ENCODE data around the gene MTMR6.
A peak's percentile ranks its signal among the peaks of the same experiment; 100 is the strongest.

The MTMR6 gene

GRCh38 chr13:25295228-25295627 lies 7.9 kb upstream of the MTMR6 start:
- no peak for DNase-seq
- H3K4me1 Mint-ChIP-seq: peaks cover 7% of the 10 kb centered on the region
- CTCF ChIA-PET: no interaction called here
- H3K4me3 Mint-ChIP-seq: no peak overlapping the region
- H3K27me3 Mint-ChIP-seq: peaks cover 36% of the 10 kb centered on the region
- no peaks in the 10 kb centered on the region for H3K36me3 Mint-ChIP-seq
- no peaks in the 10 kb centered on the region for H3K9me3 Mint-ChIP-seq
- H3K27ac Mint-ChIP-seq: no peak overlapping the region

- peaks cover 37% of the 10 kb centered on the region for H3K27me3 Mint-ChIP-seq
These were observed 5.0 kb upstream of the MTMR6 start for GRCh38 chr13:25292301-25292700.

DNA sequence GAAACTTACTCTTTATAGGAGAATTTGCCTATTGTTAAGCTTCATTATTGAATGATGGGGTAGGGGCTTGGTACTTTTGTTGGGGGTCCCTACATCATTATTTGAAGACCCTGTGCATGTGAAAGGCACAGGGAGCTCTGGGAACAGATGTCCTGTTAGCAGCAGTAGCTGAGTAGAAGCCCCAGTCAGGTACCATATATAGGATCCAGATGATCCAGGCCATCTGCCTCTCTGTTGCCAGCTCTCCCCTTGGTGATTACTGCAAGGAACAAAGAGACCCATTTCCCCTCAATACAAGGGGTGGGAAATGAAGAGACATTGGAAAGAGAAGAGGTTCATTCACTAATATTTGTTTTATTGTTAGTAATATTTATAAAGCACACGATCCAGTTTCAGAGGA lies 4.4 kb upstream of the MTMR6 start:
- no peaks in the 10 kb centered on the region for H3K9me3 Mint-ChIP-seq
- no peak for DNase-seq
- peaks cover 12% of the 10 kb centered on the region for H3K4me1 Mint-ChIP-seq
- peaks cover 1% of the 10 kb centered on the region for H3K36me3 Mint-ChIP-seq
- no peak overlapping the region for H3K27ac Mint-ChIP-seq
- peaks cover 35% of the 10 kb centered on the region for H3K27me3 Mint-ChIP-seq
- CTCF ChIA-PET: no interaction called here
- H3K4me3 Mint-ChIP-seq: no peak overlapping the region

More at GRCh38 chr13:25292301-25292700, 5.0 kb upstream of the MTMR6 start:
- no peak overlapping the region for H3K27ac Mint-ChIP-seq
- CTCF ChIA-PET: no interaction called here
- peaks cover 12% of the 10 kb centered on the region for H3K4me1 Mint-ChIP-seq
- H3K4me3 Mint-ChIP-seq: no peak overlapping the region
- DNase-seq: peak; percentile 27
- H3K36me3 Mint-ChIP-seq: no peaks in the 10 kb centered on the region
- H3K9me3 Mint-ChIP-seq: no peaks in the 10 kb centered on the region

DNA sequence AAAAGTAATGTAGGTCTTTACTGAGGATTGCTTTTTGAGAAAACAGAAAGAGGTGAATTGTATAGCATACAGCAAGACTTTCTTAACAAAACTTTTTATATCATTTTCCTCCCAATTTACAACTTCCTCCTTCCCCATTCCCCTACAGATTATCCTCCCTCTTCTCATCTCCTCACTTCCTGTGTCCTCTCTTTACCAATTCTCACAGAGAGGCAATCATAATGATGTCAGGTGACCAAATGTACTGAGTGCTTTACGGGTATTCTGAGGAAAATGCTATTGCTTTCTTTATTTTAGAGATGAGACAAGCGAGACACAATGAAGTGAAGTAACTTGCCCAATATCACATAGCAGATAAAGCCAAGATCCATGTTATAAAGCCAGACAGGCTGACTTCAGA lies 1.7 kb upstream of the MTMR6 start:
- Mint-ChIP-seq H3K27ac (no peak overlapping the region), H3K4me3 (no peak overlapping the region)
- CTCF ChIA-PET: no interaction called here

DNA sequence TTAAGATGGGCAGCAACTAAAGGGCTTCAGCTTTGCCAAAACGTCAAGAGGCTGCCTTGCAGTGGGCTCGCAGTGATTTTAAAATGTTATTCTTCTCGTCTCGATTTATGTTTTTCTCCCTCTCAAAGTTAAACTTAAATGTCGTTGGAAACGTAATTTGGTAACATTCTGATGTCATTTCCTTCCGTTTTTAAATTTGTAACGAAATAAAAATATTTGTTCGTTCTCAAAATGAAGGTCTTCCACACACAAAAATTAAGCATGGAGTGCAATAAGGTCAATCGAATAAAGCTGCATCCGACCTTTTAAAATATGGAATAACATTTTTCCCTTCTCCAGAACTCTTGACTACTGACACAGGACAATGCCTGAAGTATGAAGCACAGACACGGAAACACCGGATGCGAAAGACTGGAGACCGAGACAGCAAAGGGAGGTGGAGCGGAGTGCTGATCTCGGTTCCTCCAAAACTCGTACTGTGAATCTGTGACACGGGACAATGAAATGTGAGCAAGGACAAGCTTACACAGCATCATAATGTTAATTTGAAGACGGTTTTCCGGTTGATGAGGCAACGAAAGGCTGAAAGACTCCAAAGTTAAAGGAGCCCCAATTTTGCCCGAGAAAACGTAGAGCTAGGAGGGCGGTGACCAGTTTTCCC lies 850 bp downstream of the MTMR6 start:
- H3K4me3 Mint-ChIP-seq: peak overlapping the region; percentile 97
- CTCF ChIA-PET: interaction anchor here (1.7 to 1.8 kb wide), 3 partner anchors 16 to 43 kb away, joined by 4 to 6 read pairs (median 5); no protein-coding TSS in a partner anchor

More for the DNA sequence above, 1.7 kb upstream of the MTMR6 start:
- H3K9me3 Mint-ChIP-seq: no peaks in the 10 kb centered on the region
- peaks cover 26% of the 10 kb centered on the region for H3K27me3 Mint-ChIP-seq
- H3K36me3 Mint-ChIP-seq: peaks cover 13% of the 10 kb centered on the region
- DNase-seq: no peak
- H3K4me1 Mint-ChIP-seq: peaks cover 34% of the 10 kb centered on the region

GRCh38 chr13:25281935-25282332 lies 5.4 kb downstream of the MTMR6 start:
- H3K36me3 Mint-ChIP-seq: peaks cover 37% of the 10 kb centered on the region
- H3K27me3 Mint-ChIP-seq: no peaks in the 10 kb centered on the region
- H3K27ac Mint-ChIP-seq: peak overlapping the region; percentile 56
- CTCF ChIA-PET: no interaction called here
- no peaks in the 10 kb centered on the region for H3K9me3 Mint-ChIP-seq
- DNase-seq: no peak
- peaks cover 60% of the 10 kb centered on the region for H3K4me1 Mint-ChIP-seq
- no peak overlapping the region for H3K4me3 Mint-ChIP-seq

More for the DNA sequence above, 850 bp downstream of the MTMR6 start:
- H3K9me3 Mint-ChIP-seq: no peaks in the 10 kb centered on the region
- peaks cover 24% of the 10 kb centered on the region for H3K27me3 Mint-ChIP-seq
- H3K4me1 Mint-ChIP-seq: peaks cover 52% of the 10 kb centered on the region
- peak overlapping the region; percentile 99 for H3K27ac Mint-ChIP-seq
- peaks cover 32% of the 10 kb centered on the region for H3K36me3 Mint-ChIP-seq
- DNase-seq: peak; percentile 70

DNA sequence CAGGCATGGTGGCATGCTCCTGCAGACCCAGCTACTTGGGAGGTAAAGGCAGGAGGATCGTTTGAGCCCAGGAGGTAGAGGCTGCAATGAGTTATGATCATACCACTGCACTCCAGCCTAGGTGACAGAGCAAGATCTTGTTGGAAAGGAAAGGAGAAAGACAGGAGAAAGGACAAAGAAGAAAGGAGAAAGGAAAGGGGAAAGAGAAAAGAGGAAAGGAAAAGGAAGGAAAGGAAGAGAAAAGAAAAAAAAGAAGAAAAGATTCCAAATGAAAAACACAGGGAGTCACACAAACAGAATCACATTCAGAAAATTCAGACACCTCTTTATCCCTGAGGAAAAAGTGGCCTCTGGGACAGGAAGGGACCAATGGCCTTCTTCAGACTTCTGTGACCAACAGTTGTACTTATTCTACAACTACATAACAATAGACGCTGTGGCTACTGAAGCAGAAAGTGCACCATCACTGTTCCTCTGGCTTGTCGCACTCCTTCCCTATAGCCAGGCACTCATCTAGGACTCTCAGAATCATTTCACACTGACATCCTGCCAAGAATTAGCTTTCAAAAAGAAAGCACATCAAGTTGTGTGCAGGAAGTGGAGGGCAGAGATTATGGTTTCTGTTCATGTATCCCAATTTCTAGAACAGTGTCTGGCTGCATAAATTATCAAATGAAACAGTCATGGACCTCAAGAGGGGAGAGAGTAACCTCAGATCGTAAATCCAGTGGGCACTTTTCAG lies 5.9 kb downstream of the MTMR6 start:
- Mint-ChIP-seq H3K4me3 (no peak overlapping the region), H3K9me3 (no peaks in the 10 kb centered on the region), H3K4me1 (peaks cover 58% of the 10 kb centered on the region), H3K27ac (peak overlapping the region; percentile 56), H3K27me3 (no peaks in the 10 kb centered on the region), H3K36me3 (peaks cover 34% of the 10 kb centered on the region)
- CTCF ChIA-PET: no interaction called here
- DNase-seq: no peak

- H3K9me3 Mint-ChIP-seq: no peaks in the 10 kb centered on the region
- peaks cover 28% of the 10 kb centered on the region for H3K36me3 Mint-ChIP-seq
- no peak for DNase-seq
- CTCF ChIA-PET: no interaction called here
- peaks cover 52% of the 10 kb centered on the region for H3K4me1 Mint-ChIP-seq
- H3K27me3 Mint-ChIP-seq: no peaks in the 10 kb centered on the region
- H3K4me3 Mint-ChIP-seq: no peak overlapping the region
- no peak overlapping the region for H3K27ac Mint-ChIP-seq
These were observed 6.9 kb downstream of the MTMR6 start for GRCh38 chr13:25280396-25280795.

DNA sequence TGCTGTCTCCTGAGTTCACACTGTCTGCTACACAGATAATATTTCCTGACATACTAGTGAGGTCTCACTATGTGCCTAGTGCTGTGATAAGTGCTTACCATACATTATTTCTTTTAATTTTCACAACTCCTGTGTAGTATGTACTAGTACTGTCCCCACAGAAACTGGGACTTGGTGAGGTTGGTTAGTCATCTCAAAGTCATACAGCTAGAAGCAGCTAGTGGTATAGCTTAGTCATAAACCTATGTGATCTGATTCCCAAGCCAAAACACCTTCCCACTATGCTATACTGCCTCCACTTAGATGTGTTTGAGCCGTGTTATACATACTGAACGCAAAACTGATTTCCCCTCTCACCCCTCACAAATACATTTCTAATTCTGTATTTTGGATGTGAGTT lies 10.5 kb downstream of the MTMR6 start:
- peaks cover 20% of the 10 kb centered on the region for H3K36me3 Mint-ChIP-seq
- H3K4me3 Mint-ChIP-seq: no peak overlapping the region
- CTCF ChIA-PET: interaction anchor here (0.6 to 1.0 kb wide), 2 partner anchors 26 to 35 kb away, joined by 3 read pairs; no protein-coding TSS in a partner anchor
- no peak for DNase-seq
- H3K4me1 Mint-ChIP-seq: peaks cover 22% of the 10 kb centered on the region
- no peaks in the 10 kb centered on the region for H3K27me3 Mint-ChIP-seq
- no peaks in the 10 kb centered on the region for H3K9me3 Mint-ChIP-seq
- H3K27ac Mint-ChIP-seq: no peak overlapping the region

DNA sequence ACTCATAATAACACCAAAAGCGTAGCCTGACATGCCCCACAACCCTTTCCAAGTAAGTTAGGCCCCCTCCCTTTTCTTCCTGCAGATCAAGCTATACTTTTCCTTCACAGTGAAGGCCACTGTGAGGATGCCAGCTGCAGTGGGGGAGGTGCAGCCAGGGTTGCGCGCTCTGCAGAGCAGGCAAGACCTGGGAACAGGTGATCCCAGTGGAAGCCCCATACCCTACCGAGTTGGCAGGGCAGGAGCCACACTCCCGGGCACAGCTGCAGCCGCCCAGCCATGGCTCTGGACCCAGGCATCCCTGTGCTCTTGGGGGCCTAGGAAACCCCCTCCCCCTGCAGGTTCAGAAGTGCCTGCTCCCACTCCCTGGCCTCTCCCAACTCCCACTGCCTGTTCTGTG lies 18.7 kb downstream of the MTMR6 start:
- Mint-ChIP-seq H3K27me3 (no peaks in the 10 kb centered on the region), H3K9me3 (no peaks in the 10 kb centered on the region), H3K27ac (no peak overlapping the region), H3K4me3 (no peak overlapping the region), H3K36me3 (peaks cover 43% of the 10 kb centered on the region), H3K4me1 (no peaks in the 10 kb centered on the region)
- CTCF ChIA-PET: no interaction called here
- DNase-seq: no peak

DNA sequence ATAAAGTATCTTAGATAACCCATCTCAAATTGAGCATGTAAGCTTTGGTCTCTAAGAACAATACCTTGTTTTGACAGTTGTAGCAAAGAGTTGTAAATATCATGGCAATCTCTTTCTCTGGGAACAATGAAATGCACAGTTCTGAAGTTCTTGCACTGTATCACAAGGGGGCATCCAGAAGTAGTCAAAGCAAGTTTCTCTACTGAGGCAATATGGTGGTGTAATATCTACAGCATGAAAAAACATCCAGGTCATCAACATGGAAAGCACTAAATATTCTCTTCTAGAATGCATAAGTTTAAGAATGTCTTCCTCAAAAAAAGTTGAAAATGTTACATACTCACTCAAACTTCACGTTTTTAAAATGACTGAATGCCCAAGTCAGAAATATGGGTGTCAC lies 19.6 kb downstream of the MTMR6 start:
- no peaks in the 10 kb centered on the region for H3K4me1 Mint-ChIP-seq
- CTCF ChIA-PET: no interaction called here
- H3K9me3 Mint-ChIP-seq: no peaks in the 10 kb centered on the region
- no peak for DNase-seq
- H3K27ac Mint-ChIP-seq: no peak overlapping the region
- no peaks in the 10 kb centered on the region for H3K27me3 Mint-ChIP-seq
- H3K4me3 Mint-ChIP-seq: no peak overlapping the region
- H3K36me3 Mint-ChIP-seq: peaks cover 49% of the 10 kb centered on the region

DNA sequence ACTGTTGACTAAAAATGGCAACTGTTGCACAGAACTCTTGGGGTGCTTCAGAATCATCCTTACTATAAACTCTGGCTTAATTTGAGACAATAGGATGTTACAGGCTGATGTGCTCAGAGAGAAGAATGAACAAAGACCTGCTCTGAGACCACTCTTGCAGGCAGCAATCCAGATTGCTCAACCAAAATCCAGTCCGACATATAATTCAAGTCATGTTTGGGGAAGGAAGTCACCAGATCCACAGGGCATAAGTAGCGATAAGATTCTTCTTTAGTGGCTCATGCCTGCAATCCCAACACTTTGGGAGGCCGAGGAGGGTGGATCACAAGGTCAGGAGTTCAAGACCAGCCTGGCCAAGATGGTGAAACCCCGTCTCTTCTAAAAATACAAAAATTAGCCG lies 20.6 kb downstream of the MTMR6 start:
- H3K9me3 Mint-ChIP-seq: no peaks in the 10 kb centered on the region
- H3K36me3 Mint-ChIP-seq: peaks cover 45% of the 10 kb centered on the region
- H3K4me3 Mint-ChIP-seq: no peak overlapping the region
- no peak overlapping the region for H3K27ac Mint-ChIP-seq
- DNase-seq: no peak
- no peaks in the 10 kb centered on the region for H3K4me1 Mint-ChIP-seq
- no peaks in the 10 kb centered on the region for H3K27me3 Mint-ChIP-seq
- CTCF ChIA-PET: interaction anchor here (0.6 kb wide), 1 partner anchor 172 kb away, joined by 3 read pairs; no protein-coding TSS in a partner anchor

DNA sequence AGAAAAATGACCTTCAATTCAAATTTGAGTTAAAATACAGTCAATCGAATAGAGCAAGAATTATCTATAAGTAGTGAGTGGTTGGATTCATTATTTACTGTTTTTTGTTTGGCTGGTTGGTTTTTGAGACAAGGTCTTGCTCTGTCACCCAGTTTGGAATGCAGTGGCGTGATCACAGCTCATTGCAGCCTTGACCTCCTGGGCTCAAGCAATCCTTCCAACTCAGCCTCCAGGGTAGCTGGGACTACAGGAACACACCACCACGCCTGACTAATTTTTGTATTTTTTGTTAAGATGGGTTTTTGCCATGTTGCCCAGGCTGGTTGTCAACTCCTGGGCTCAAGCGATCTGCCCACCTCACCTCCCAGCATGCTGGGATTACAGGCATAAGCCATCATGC lies 25.0 kb downstream of the MTMR6 start:
- Mint-ChIP-seq H3K4me1 (no peaks in the 10 kb centered on the region), H3K9me3 (no peaks in the 10 kb centered on the region), H3K27ac (no peak overlapping the region), H3K36me3 (peaks cover 37% of the 10 kb centered on the region), H3K4me3 (no peak overlapping the region), H3K27me3 (no peaks in the 10 kb centered on the region)
- no peak for DNase-seq
- CTCF ChIA-PET: no interaction called here

DNA sequence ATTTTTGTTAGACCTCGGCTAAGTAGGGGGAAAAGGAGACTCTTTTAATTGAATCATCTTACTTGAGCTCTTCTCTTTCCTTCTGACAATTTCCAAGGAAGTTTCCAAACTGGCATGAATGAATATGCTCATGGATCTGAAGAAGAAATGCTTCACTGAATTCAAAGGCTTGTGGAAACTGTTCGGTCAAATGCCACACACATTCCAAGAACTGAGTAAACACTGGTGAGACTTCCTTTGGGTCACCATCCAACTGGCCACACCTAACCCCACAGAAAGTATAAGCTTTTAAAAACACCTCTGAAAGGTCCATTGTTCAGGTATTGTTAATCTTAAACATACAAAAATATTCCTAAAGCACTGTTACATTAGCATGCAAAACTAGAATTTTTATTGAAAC lies 33.6 kb downstream of the MTMR6 start:
- DNase-seq: no peak
- Mint-ChIP-seq H3K4me1 (no peaks in the 10 kb centered on the region), H3K4me3 (no peak overlapping the region), H3K27ac (no peak overlapping the region), H3K9me3 (no peaks in the 10 kb centered on the region), H3K27me3 (no peaks in the 10 kb centered on the region), H3K36me3 (peaks cover 36% of the 10 kb centered on the region)
- CTCF ChIA-PET: no interaction called here

DNA sequence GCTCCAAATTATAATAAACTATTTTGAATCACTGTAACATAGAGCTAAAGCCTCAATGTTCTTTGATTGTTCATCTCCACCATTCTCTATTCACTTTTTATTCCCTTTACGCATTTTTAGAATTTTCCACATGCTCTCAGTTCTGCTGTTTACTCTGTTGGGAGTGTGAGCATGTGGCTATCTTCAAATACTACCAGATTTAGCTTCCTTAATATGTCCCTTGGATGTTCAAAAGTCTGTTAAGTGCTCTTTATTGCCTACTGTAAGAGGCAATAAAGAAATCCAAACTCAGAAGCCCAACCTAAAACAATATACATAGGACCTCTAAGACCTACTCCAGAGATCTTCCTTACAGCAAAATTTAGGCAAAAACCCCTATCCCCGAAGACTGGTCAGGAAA lies 34.5 kb downstream of the MTMR6 start:
- CTCF ChIA-PET: no interaction called here
- Mint-ChIP-seq H3K9me3 (no peaks in the 10 kb centered on the region), H3K27me3 (no peaks in the 10 kb centered on the region), H3K4me3 (no peak overlapping the region), H3K27ac (no peak overlapping the region), H3K4me1 (no peaks in the 10 kb centered on the region), H3K36me3 (peaks cover 35% of the 10 kb centered on the region)
- no peak for DNase-seq

Data from activated naive CD4-positive, alpha-beta T cell treated with anti-CD3 and anti-CD28 coated beads, Interleukin-2, amount 10 ng/mL, durations not matched to agents 7 days and 5 days (primary cell).